Medulla oblongata (tissue), 1 donor: Measurements from ENCODE around the gene DLL4.
"Not testable (repeated sequence)": the region's sequence is repeated elsewhere in the genome, so short reads cannot be mapped to it uniquely, and the experiment has no call there.

ENCODE experiments used
- DNase-seq: peaks from one replicate; pipeline ENCODE4 v3.0.0-alpha.2; 2015; ENCODE audit errors: extremely low spot score

Gene DLL4

GRCh38 chr15:40958723-40959122 is 29.6 kb downstream of the DLL4 start:
- DNase-seq: no peak

DNA sequence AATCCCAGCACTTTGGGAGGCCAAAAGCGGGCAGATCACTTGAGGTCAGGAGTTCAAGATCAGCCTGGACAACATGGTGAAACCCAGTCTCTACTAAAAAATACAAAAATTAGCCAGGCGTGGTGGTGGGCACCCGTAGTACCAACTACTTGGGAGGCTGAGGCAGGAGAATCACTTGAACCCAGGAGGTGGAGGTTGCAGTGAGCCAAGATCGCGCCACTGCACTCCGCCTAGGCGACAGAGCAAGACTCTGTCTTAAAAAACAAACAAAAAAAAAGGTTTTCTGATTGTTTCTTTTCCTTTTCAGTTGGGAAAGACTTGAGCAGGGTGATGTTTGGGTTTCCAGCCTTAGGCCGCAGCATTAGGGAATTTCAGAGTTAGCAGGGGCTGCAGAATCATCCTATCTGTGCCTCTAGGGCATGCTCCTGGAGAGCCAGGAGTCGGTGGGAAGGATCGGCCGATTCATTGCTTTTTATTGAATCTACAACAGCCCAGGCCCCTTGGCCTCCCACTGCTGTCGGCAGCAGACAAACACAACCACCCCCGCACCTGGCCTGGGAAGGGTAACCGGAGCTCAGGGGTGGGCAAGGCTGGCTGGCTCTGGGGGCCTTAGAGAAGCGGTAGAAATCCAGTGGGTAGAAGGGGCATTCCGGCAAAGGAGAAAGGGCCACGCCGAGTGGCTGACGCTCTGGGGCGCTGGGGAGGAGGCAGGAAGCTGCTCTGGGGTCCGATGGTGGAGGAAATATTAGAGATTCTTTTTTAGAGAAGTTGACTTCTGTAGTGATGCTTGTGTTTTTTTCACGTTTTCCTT is 30.4 kb downstream of the DLL4 start:
- no peak for DNase-seq

- DNase-seq: no peak
Measured at GRCh38 chr15:40960151-40960885, 31.2 kb downstream of the DLL4 start.

DNA sequence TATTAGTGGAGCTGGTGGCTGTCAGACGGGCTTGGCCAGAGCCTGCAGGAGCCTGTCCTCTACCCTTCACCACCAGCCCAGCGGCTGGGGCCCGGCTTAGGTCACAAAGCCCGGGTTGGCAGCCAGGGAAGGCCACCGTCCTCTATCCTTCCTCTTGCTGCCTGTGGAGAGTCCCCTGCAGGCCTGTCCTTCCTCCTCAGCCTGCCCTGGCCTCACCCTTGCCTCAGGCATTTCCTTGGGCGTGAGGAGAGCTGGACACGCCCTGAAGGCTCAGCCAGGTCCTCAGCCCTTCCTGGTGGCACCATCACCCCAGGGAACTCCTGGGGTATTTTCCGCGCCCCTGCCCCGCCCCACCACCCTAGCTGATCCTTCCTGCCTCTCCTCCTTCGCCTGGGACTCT is 31.8 kb downstream of the DLL4 start:
- DNase-seq: no peak

DNA sequence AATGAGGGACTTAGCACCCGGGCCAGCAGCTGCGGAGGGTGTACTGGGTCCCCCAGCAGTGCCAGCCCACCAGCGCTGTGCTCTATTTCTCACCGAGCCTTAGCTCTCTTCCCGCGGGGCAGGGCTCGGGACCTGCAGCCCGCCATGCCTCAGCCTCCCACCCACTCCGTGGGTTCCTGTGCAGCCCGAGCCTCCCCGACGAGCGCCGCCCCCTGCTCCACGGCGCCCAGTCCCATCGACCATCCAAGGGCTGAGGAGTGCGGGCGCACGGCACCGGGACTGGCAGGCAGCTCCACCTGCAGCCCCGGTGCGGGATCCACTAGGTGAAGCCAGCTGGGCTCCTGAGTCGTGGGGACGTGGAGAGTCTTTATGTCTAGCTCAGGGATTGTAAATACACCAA is 32.6 kb downstream of the DLL4 start:
- not testable (repeated sequence) for DNase-seq

DNA sequence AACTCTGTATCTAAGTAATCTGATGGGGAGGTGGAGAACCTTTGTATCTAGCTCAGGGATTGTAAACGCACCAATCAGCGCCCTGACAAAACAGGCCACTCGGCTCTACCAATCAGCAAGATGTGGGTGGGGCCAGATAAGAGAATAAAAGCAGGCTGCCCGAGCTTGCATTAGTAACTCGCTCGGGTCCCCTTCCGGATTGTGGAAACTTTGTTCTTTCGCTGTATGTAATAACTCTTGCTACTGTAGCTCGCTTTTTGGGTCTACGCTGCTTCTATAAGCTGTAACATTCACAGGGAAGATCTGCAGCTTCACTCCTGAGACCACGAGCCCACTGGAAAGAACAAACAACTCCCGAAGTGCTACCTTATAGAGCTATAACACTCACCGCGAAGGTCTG is 33.2 kb downstream of the DLL4 start:
- DNase-seq: not testable (repeated sequence)

DNA sequence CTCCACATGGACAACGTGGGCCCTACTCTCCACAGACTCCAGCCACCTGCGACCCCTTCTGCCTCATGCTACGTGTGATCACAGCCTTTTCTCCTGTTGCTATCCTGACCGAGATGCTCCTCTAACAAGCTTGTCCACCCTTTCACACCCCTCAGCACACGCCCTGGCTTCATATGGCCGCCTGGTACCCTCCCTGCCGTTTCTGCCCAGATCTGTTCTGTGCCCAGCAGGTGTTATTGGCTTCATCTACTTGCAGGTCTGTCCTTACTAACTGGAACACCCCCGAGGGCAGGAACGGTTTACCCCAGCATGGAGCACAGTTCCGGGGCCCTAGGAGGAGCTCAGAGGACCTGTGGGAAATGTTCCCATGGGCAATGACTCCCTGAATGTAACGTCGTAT is 34.1 kb downstream of the DLL4 start:
- DNase-seq: no peak

GRCh38 chr15:40964006-40964405 is 34.9 kb downstream of the DLL4 start:
- no peak for DNase-seq

GRCh38 chr15:40964634-40965033 is 35.5 kb downstream of the DLL4 start:
- DNase-seq: no peak

DNA sequence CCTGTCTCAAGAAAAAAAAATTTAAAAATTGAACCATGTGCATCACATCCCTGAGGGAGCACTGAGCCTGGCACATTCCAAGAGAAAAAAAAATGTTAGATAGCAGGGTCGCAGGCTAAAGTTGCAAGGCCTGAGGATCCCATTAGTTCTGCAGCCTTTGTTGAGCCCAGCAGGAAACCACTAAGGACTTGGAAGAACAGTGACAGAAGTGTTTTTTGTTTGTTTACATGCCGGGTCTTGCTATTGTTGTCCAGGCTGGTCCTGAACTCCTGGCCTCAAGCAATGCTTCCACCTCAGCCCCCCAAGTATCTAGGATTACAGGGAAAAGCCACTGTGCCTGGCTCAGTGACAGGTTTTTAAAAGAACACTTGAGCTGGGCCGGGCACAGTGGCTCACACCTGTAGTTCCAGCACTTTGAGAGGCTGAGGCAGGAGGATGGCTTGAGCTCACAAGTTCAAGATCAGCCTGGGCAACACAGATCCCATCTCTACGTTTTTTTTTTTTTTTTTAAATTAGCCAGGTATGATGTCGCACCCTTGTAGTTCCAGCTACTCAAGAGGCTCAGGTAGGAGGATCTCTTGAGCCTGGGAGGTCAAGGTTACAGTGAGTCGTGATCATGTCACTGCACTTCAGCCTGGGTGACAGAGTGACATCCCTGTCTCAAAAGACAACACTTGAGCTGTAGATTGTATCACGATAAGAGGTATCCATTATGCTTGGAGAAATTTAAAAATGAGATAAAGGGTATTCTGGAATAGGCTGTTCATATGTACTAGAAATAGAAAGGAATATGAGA is 39.3 kb downstream of the DLL4 start:
- no peak for DNase-seq

DNA sequence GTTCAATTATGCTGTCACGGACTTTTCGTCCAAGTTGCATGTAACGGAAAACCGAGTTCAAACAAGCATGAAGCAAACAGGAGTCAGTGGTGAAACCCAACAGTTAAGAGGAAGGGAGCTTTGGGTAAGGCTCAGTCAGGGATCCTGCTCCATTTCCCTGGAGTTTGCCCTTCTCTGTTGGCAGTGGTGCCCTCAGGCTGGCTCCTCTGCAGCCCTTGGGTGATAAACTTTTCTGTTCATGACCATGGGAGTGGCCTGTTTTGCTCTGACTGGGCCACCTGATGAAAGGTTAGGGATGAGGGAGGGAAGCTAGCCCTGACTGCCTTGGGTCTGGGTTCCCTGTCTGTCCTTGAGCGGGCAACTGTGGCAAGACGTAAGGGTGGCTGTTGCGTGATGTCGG is 40.2 kb downstream of the DLL4 start:
- DNase-seq: no peak

GRCh38 chr15:40974879-40975278 is 45.7 kb downstream of the DLL4 start:
- no peak for DNase-seq

- DNase-seq: no peak
Measured at GRCh38 chr15:40976819-40977218, 47.7 kb downstream of the DLL4 start.

- no peak for DNase-seq
Measured at GRCh38 chr15:40978141-40978540, 49.0 kb downstream of the DLL4 start.

DNA sequence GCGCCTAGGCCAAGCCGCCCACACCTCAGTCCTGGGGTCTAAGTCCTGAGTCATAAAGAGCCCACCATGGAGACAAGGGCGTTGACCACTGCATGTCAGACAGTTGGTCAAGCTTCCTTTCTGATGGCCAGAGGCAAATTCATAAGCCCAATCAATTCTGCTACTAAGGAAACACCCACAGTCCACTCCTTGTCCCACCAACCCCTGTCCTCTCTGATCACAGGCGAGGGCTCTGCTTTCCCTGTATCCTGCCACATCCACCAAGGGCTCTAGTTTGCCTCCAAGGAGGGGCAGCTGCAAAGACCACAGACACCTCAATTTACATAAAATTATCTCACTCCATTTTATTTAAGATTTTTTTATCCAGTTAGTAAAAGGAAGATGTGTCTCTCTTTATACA is 49.4 kb downstream of the DLL4 start:
- DNase-seq: no peak

- DNase-seq: no peak
Measured at GRCh38 chr15:40981186-40981585, 52.0 kb downstream of the DLL4 start.

- no peak for DNase-seq
Measured at GRCh38 chr15:40982855-40983254, 53.7 kb downstream of the DLL4 start.

GRCh38 chr15:40984406-40984805 is 55.3 kb downstream of the DLL4 start:
- no peak for DNase-seq

DNA sequence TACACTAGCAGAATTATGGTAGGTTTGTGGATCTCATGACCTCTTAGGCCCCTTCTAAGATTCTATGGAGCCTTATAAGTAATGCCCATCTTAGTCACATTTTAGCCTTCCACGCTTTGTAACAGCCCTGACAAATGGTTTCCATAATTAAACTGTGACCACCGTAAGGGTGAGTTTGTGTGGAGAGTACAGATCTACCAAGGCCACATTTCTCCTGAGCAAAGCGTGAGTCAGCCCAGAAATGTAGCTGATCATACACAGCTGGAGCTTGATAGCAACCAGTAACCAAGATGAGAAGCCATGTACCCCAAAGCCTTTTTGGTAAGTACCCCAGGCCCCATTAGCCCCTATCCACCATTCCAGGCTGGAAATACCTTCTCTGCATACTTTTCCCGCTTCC is 55.8 kb downstream of the DLL4 start:
- no peak for DNase-seq

DNA sequence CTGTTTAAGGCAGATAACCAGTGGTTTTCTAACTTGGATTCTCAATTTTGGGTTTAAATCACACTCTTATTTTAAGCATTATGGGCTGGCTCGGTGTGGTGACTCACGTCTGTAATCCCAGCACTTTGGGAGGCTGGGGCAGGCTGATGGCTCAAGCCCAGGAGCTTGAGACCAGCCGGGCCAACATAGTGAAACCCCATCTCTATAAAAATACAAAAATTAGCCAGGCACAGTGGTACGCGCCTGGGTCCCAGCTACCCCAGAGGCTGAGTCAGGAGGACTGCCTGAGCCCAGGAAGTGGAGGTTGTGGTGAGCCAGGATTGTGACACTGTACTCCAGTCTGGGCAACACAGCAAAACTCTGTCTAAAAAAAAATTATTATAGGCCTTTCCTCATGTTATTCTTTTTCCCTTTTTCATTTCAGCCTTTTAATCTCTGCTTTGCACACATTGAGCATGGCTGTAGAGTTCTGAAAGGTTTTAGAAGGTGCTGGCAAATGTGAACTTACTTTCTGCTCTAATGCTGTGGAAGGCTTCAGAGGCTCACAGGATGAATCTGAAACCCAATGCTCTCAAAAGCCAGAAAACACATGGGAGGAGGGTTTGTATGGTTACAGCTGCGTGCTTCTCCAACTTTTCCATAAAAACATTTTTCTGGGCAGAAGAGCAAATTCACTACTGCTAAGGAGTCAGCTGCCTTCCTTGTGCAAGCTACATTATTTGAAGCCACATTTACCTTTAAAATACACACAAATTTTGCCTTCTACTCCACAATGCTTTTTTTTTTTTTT is 56.6 kb downstream of the DLL4 start:
- no peak for DNase-seq

GRCh38 chr15:40986820-40987219 is 57.7 kb downstream of the DLL4 start:
- no peak for DNase-seq

DNA sequence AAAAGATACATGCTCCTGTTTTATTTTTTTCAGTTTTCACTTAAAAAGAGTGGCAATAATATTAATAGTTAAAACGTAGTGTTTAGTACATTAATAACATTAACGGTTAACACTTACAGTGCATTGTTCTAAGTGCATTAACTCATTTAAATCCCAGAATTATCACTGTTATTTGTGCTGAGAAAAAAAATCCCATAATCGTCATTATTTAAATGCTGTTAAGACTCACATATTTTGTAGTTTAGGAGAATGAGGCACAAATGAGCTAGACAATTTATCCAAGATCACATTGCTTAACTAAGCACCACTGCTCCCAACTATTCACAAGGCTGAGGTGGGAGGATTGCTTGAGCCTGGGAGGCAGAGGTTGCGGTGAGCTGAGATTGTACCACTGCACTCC is 59.0 kb downstream of the DLL4 start:
- DNase-seq: no peak
